NCI-H2196 treated with DMSO at 0.1 percent for 48 hours (cell line): ENCODE results near the gene UBE2D3.
"Not testable (repeated sequence)": the region's sequence is repeated elsewhere in the genome, so short reads cannot be mapped to it uniquely, and the experiment has no call there.

Experiments used
- DNase-seq: peaks from one replicate; lab custom pipeline; 2025; ENCODE audit not compliant: unreplicated experiment; lab: John Stamatoyannopoulos, UW

The UBE2D3 gene

GRCh38 chr4:102832105-102832504 is 4.8 kb upstream of the UBE2D3 start:
- DNase-seq: no peak

GRCh38 chr4:102829803-102830202 is 2.5 kb upstream of the UBE2D3 start:
- DNase-seq: no peak

DNA sequence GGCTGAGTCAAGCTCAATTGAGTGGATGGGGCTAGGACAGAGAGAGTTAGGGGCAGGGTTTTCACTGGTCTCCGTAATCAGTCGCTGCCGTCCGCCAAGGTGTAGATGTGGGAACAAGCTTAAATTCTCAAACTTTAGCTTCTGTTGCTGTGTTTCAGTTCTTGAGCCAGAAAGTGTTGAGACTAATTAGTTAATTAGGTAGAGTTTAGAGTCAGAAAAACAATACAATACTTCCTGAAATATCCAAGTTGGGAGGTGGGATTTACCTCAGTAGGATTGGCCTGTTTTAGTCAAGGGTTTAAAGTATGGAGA is 1.1 kb upstream of the UBE2D3 start:
- DNase-seq: no peak

DNA sequence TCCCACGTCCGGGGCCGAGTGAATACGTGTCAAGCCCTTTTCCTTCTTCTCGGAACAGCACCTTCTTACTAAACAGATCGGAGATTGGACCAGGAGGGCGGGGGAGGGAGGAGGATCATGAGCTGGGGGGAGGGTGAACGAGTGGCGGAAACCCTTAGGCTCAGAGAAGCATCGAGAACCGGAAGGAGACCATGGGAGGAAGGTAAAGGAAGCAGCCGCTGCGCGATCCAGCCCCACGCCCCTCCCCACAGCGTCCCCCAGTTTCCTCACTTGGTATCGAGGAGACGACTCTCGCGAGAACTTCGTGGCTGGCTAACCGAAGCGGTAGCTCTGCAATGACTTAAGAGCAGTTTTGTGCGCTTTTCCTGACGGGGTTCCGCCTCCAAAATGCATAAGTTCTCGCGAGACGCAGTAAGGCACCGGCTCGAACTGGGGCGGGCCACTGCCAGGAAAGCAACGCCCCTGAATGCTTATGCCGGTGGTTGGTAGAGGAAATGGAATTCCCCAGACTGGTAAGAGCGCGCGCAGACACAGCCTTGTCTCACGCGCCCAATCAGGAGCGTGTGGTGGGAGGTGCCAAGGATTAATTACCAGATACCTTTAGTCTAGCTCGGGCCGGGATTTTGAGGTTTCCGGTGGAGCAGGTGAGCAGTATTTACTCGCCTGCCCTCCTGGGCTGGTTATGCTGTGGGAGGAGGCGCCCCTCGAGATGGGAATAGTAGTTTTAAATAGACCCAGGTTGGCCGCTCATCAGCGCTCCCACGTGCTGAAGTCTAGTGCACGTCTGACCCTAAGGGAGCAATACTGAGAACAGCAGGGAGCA is 534 bp upstream of the UBE2D3 start:
- peak; percentile 92 for DNase-seq

GRCh38 chr4:102826105-102826889 is 1.1 kb downstream of the UBE2D3 start:
- no peak for DNase-seq

DNA sequence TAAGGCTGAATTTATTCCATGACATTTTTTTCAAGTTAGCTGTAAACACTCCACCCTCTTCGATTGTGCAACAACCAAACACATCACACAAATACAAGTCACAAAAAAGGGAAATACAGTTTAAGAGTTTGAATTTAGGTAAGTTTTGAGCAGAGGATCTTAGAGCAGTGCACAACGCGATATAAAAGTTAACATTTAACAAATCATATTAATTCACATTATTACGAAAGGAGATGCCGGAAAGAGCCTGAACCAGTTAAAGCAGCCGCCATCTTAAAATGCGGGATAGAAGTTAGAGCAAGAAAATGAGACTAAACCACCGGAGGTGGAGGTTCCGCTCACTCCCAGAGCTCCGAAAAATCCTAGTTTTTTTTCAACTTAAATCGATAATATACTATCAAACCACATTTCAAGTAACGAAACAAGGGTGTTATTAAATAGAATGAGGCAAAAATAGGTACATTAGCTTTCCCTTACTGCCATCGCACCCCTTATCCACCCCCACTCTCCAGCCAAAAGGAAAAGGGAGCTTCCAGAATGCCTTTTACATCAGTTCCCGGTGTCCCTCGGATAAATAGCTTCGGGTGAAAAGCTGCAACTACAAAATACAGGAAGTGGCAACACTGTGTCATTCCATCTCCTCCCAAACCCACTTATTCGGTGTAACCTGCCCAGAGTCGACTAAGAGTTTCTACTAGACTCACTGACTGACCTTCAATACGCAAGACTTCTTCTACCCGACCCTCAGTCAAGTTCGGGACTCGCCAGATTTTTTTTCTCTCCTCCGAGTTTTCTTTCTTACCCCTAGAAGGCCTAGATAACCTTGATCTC is 1.9 kb downstream of the UBE2D3 start:
- no peak for DNase-seq

GRCh38 chr4:102824398-102824797 is 3.0 kb downstream of the UBE2D3 start:
- no peak for DNase-seq

DNA sequence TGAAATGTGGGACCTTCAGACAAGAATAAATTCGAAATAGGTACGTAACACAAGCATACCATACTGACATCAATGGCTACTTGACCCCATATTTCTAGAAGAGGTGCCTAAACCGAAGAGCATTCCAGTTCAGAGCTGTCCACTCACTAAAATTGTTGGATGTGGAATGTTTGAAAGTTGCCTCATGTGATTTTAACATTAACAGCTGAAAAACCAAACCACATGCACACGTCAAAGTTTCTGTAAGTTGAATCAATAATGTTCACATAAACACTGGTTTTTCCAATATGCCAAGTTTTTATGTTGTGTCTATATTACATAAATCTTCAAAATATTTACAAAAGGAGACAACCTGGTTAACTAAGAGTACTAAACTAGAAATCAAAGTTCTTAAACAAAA is 3.5 kb downstream of the UBE2D3 start:
- DNase-seq: no peak

- DNase-seq: no peak
These were observed 3.9 kb downstream of the UBE2D3 start for GRCh38 chr4:102823464-102823863.

- DNase-seq: no peak
These were observed 7.6 kb downstream of the UBE2D3 start for GRCh38 chr4:102819588-102820365.

GRCh38 chr4:102819100-102819499 is 8.3 kb downstream of the UBE2D3 start:
- not testable (repeated sequence) for DNase-seq

DNA sequence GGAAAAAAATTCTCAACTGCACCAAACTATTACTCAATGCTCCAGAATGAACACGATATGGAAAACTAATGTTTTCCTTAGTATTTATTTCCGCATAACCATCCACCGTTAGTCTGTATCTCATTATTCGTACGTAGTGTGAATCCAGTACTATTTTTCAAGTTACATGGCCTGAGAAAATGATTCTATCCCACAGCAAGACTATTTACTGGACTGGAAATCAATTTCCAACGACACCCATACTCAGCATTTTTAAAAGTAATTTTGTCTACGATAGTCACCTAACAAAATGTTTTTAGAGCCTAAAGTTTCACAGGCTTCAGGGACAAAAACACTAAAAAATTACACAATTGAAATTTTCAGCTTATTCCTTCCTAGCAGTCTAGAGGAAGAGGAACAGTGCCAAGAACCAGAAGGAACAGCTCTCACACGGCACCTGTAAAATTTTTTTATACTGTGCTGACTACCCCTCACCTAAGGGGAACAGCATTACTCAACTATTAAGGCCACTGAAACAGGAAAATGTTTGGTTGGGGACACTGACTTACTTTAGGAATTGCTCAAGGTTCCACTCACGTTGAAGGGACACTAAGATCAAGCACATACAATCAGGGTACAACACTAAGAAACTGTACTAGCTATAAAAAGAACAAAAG is 9.6 kb downstream of the UBE2D3 start:
- DNase-seq: no peak

- no peak for DNase-seq
These were observed 10.2 kb downstream of the UBE2D3 start for GRCh38 chr4:102817021-102817605.

DNA sequence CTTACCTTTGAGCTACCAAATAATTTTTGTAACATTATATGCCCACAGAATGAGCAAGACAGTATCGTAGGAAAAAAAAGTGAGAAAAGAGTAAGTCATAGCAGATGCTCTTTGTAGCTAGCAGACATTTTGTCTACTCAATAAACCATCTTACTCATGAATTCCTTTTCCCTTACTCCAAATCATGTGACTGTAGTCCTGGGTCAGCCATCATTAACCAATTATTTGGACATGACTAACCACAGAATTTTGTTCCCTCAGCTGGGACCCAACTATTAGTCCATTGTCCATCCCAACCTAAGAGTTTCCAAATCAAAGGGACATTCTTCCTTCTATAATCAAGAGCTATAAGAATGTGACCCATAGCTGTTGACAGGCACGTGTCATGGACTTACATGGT is 11.4 kb downstream of the UBE2D3 start:
- no peak for DNase-seq

DNA sequence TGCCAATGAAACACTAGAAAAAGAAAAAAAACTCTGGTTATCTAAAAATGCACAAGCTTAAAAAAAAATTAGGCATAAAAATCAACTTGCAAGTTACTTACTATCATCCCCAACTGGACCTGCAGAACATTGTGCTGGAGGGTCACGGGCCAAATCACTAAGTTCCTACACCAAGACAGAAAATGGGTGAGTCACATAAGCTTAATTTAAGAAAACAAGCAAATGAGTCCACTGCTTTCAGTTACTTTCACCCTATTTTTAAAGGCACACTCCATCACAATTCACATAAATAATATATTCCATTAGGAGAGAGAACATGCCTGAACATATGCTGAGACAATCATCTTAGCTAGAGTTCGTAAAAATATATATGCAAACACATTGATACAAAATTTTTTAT is 17.7 kb downstream of the UBE2D3 start:
- DNase-seq: no peak

DNA sequence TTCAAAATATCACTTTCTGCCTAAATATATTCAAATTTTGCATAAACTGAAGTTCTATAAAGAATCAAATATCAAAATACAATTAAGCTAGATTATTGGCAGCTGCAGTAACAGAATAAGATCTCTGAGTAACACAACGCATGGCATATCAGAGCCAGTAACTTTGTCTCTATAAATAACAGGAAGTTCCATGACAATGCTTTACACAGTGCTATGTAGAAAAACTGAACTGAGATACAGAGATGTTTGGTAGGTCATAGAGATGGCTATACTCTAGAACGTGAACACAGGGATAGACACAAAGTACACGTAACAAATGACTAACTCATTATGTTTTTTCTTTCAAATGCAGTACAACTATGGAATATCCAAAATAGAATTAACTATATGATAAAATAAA is 18.2 kb downstream of the UBE2D3 start:
- no peak for DNase-seq

GRCh38 chr4:102808009-102808408 is 19.3 kb downstream of the UBE2D3 start:
- no peak for DNase-seq

- DNase-seq: no peak
These were observed 20.0 kb downstream of the UBE2D3 start for GRCh38 chr4:102807345-102807744.

- no peak for DNase-seq
These were observed 27.5 kb downstream of the UBE2D3 start for GRCh38 chr4:102799816-102800215.

DNA sequence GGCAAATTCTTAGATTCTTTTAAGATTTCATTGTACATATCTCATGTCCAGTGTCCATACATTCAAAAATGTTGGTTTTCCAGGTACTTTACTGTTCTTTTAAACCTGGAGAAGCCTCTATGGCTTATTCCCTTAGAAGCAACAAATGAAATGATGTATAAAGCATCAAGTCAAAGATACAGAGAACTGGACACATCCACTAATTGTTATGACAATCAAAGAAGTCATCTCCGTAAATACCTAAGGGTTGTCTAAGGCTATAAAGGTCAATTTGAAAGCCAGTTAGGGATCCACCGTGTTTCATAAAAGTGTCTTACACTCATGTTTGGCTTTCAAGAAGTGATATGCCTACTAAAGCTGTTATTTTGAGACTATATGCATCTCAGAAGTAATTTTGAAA is 32.4 kb downstream of the UBE2D3 start:
- DNase-seq: no peak
